ENCODE results near the gene EHMT1. TPM values are rescaled to one million over a fixed set of nuclear protein-coding genes. Genes with fewer than 3 reads are reported as not detected.
"Not testable (repeated sequence)": the region's sequence is repeated elsewhere in the genome, so short reads cannot be mapped to it uniquely, and the experiment has no call there.

Gene EHMT1
- polyA plus RNA-seq, 3 donors: 19.7 to 42.1 (median 40.3) TPM

DNA sequence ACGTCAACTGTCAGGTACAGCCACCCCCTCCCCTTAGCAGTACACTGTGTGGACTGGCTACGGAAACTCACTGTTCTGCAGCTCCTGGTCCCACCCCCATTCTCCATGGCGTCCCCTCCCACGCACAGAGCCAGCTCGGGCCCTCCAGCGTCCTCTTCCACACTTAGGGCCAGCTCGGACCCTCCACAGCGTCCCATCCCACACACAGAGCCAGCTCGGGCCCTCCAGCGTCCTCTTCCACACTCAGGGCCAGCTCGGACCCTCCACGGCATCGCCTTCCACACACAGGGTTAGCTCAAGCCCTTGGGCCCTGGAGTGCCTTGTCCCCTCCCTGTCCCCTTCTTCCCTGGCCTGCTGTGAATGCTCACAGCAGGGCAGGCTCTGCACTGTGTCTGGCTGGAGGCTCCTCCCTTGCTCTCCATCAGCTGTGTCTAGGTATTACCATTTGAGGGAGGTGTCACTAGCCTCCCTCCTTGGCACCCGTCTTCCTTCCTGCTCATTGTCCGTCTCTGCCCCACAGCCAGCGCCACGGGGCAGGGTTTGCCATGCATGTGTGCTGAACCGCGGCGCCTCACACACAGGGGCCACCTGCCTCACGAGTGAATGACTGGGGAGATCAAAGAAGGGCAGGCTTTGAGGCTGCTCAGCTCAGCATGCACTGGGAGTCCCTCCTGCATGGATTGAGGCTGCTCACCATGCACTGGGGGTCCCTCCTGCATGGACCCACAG is 180.3 kb downstream of the EHMT1 start:
- H3K27ac ChIP-seq (ENCODE audit: low read depth, low read length): no peak overlapping the region
- 92 to 94% (median 93%) methylated on average over 21 of the region's 21 CpGs for WGBS, 3 donors

DNA sequence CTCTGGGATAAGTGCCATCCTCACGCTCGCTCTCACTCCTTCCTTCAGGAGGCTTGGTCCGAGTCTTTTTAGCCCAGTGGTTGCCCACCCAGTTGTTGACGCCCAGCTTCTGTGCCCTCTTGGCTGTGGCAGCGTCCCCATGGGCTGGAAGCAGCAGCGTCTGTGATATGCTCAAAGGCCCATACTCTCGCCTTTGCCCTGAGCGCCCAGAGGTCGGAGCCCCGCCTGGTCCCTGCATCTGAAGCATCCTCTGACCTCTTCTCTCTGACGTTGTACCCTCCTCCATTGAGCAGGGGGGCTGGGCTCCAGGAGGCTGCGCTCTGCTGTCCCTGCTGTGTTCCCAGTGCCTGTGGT is 180.8 kb downstream of the EHMT1 start:
- 91 to 93% (median 92%) methylated on average over 12 of the region's 12 CpGs for WGBS, 3 donors
- H3K27ac ChIP-seq (ENCODE audit: low read depth, low read length): no peak overlapping the region

DNA sequence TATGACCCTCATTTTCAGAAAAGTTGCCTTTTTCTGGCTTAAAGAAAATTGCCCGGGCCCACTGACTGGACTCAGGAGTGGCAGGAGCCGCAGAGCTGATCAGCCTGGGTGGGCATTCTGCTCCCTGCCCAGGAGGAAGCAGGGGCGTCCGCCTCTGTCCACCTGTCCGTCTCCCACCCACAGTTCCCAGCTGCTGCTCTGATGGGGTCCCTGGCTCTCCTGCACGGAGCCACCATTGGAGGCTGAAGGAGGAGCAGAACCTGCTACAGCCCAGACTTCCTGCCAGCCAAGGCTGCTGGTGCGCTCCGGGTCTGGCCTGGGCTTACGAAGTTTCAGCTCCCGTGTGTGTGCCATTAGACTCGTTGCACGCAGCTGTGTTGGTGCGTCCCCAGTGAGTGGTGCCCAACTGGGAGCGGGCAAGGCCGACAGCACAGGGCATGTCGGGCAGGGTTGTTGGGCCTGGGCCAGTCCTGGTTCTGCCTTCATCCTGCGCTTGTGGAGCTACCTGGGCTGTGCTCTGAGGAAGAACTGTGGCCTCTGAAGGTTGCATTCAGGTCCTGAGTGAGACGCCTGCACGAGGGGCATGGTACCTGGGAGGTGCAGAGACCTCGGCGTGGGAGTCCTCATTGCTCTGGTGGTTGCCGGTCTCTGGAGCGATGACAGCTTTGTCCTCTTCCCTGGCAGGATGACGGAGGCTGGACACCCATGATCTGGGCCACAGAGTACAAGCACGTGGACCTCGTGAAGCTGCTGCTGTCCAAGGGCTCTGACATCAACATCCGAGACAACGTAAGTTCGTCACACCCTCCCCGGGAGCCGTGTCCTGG is 181.6 kb downstream of the EHMT1 start:
- WGBS, 3 donors: 90 to 92% (median 90%) methylated on average over 31 of the region's 31 CpGs
- H3K27ac ChIP-seq (ENCODE audit: low read depth, low read length): no peak overlapping the region

DNA sequence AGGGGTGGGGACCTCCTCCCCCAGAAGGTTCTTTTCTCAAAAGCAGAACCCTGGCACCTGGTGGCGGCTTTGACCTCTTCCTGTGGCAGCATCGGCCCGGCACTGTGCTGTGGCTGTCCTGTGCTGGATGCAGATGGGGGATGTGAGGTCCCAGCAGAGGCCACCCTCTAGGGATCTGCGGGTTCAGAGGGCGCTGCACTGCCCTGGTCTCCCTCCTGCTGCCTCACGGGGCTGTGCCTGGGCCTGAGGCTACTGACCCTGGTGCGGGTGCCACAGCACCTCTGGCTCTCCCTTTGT is 182.2 kb downstream of the EHMT1 start:
- no peak overlapping the region for H3K27ac ChIP-seq (ENCODE audit: low read depth, low read length)
- 87 to 96% (median 94%) methylated on average over 7 of the region's 7 CpGs for WGBS, 3 donors

DNA sequence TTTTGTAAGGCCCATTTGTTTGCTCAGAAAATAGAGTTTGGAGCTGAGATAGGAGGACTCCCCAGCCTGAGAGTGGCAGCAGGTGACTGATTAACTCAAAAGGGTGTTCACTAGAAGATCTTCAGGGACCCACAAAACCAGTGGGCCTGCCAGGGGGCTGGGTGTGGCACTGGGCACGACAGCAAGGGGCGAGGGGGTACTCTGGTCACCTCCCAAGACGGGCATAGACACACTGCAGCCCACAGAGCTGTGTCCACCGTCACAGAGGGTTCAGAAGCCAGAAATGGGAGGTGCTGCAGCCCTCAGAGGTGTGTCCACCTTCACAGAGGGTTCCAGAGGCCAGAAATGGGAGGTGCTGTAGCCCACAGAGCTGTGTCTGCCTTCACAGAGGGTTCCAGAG is 183.2 kb downstream of the EHMT1 start:
- no peak overlapping the region for H3K27ac ChIP-seq (ENCODE audit: low read depth, low read length)
- WGBS, 3 donors: 78 to 94% (median 93%) methylated on average over 4 of the region's 4 CpGs

DNA sequence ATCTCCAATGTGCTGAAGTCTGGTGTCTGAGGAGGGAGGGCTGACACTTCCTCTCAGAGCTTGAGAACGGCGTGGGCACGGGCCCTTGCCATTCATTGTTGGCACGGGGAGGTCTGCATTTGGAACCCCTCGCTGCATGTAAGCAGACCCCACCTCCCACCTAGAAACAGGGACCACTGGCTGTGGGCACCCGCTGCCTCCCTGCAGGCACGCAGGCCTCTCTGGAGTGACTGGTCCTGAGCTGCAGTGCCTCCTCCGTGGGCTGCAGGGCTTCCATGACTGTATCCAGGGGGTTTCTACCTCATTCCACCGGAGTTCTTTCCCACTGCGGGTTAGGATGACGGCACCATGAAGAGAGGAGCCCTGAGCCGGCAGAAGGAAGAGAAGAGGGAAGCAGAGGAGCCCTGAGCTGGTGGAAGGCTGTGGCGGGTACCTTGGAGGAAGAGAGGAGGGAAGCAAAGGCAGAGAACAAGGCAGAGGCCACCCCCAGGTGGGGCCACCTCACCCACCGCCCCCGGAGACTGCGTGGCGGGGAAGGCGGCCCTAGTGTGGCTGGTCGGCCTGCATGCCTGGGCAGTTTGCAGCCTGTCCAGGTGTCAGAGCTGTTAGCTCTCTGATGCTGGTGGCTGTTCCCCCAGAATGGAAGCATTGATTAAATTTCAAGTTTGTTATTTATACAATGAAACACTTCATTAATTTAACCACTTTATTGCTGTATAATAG is 183.9 kb downstream of the EHMT1 start:
- no peak overlapping the region for H3K27ac ChIP-seq (ENCODE audit: low read depth, low read length)
- 94 to 96% (median 95%) methylated on average over 18 to 19 of the region's 19 CpGs for WGBS, 3 donors

DNA sequence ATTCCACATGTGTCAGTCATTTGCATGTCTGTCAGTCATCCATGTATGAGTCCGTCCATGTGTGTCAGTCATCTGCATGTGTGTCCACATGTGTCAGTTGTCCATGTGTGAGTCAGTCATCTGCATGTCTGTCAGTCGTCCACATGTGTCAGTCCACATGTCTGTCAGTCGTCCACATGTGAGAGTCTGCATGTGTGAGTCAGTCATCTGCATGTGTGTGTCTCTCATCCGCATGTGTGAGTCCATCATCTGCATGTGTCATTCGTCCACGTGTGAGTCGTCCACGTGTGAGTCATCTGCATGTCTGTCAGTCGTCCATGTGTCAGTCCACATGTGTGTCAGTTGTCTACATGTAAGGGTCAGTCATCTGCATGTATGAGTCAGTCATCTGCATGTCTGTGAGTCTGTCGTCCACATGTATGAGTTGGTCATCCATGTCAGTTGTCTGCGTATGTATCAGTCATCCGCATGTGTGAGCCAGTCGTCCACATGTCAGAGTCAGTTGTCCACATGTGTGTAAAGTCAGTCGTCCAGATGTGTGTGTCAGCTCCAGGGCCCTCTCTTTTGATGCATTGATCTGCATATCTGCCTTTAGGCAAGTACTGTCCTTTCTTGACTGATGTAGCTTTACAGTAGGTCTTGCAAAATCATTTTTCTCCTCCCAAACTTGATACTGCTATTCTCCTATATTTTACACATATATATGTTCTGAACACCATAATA is 186.3 kb downstream of the EHMT1 start:
- no peak overlapping the region for H3K27ac ChIP-seq (ENCODE audit: low read depth, low read length)
- 91 to 96% (median 96%) methylated on average over 14 of the region's 14 CpGs for WGBS, 3 donors

DNA sequence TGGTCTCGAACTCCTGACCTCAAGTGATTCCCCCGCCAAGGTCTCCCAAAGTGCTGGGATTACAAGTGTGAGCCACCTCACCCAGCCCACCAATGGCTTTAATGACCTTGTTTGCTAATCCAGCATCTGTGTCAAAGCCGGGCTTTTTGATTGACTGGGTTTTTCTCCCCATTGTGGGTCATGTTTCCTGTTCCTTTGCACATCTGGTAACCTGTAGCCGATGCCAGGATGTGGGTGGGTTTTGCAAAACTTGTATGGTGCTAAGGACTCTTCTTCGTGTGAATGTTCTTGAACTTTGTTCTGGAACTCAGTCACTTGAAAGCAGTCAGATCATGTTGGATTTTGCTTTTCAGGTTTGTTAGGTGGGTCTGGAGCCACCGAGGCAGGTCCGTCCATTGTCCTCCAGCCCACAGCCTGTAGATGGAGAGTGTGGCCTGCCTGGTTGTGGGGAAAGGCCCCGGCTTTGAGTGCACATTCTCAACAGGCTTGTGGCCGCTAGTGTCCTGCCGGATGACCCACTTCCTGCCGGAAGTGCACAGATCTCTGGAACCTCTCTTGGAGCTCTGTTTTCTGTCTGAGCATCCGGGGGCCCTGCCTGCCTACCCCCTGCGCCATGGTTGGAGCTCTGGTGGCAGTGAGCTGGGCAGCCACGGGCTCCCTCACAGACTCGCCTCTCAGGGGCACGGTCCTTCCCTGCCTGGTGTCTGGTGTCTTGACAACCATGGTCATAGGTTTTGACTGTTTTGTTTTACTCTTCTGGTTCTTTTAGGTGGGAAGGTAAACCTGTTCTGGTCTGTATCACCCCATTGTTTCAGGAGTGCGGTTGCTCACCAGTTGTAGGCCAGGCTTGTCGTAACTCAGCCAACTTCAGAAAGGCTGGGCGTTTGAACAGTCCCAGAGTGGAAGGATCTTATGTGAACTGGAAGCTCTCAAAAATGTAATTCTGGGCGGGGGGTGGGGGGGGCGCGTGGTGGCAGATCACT is 189.2 kb downstream of the EHMT1 start:
- 84 to 93% (median 86%) methylated on average over 22 of the region's 22 CpGs for WGBS, 3 donors
- H3K27ac ChIP-seq (ENCODE audit: low read depth, low read length): no peak overlapping the region

DNA sequence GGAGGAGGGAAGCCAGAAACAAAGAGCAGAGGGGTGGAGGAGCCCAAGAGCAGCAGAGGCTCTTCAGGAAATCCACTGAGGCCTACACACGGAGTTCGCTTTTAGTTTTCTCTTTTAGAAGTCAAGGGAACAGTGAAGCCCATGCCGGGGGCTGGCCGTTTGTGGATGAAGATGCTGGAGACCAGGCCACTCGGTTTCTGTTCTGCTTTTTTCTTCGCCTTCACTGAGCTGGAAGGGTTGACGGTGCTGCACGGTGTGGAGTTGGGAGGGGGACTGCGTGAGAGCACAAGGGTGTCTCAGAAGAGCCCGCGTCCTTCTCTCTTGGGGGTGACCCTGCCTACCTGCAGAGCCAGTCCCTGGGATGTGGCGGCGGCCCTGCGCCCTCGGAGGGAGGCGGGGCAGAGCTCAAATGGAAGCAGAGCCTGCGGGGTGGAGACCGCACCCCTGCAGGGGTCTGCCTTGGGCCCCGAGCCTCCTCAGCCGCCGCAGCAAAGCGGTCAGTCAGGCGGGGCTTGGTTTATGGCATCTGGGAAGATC is 190.3 kb downstream of the EHMT1 start:
- WGBS, 3 donors: 92 to 96% (median 94%) methylated on average over 23 of the region's 23 CpGs
- no peak overlapping the region for H3K27ac ChIP-seq (ENCODE audit: low read depth, low read length)

DNA sequence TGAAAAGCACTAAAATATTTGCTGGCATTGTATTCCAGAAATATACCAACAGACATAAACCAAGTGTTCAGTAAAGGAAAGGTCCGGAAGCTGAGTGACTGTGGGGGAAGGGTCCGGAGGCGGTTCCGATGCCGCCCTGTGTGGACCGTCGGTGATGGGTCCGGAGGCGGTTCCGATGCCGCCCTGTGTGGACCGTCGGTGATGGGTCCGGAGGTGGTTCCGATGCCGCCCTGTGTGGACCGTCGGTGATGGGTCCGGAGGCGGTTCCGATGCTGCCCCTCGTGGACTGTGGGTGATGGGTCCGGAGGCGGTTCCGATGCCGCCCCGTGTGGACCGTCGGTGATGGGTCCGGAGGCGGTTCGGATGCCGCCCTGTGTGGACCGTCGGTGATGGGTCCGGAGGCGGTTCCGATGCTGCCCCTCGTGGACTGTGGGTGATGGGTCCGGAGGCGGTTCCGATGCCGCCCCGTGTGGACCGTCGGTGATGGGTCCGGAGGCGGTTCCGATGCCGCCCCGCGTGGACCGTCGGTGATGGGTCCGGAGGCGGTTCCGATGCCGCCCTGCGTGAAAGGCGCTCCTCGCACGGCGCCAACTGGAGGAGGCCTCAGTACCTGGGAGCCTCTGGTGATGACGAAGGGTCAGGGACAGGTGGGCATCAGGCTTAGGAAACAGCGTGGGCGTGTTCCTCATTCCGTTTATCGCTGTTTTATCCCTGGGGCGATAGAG is 191.1 kb downstream of the EHMT1 start:
- H3K27ac ChIP-seq (ENCODE audit: low read depth, low read length): not testable (repeated sequence)
- 97 to 99% (median 98%) methylated on average over 53 to 69 of the region's 69 CpGs for WGBS, 3 donors

DNA sequence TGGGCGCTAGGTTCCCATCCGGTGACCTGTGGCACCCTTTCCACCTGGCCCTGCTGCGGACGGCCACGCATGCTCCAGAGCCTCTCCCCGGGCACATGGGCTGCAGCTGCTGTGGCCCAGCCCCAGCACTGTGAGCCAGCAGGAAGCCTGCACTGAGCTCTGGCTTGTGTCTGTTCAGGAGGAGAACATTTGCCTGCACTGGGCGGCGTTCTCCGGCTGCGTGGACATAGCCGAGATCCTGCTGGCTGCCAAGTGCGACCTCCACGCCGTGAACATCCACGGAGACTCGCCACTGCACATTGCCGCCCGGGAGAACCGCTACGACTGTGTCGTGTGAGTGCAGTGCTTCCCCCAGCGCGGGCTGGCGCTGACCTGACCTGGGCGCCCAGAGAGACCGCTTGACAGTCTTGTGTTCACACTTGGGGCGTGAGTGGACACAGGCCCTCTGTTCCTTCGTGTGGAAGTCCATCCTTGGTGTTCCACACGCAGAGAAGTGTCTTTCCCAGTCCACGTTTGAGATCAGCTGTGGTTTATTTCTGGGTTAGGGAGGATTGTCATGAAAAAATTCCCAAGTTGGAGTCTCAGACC is 192.6 kb downstream of the EHMT1 start:
- 86 to 93% (median 92%) methylated on average over 29 to 30 of the region's 30 CpGs for WGBS, 3 donors

DNA sequence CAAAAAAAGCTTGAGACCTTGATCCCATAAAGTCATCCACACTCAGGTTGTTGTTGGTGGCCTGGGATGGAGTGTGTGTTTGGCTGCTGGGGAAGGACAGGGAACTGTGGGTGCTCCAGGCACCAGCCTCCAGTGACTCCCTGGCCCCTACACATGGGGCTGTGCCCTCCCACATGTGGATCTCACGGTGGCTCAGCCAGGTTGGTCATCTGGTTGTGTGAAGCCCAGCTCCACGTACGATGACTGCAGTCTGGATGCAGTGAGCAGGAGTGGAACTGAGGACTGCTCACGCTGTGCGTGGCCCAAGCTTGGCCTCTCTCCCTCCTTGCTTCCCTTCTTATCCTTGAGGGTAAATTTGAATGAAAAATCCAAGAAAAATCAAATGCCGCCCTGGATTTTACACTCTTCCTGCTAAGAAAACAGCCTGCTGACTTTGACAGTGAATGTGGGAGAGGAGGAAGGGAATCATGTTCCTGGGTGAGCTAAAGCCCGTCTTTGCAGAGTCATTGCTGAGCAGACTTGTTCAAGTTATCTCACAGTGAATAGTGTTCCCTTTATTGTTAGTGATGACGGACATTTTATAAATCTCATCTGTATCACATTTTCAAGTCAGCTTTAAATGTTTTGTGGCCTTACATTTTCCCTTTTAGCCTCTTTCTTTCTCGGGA is 193.7 kb downstream of the EHMT1 start:
- no peak overlapping the region for H3K27ac ChIP-seq (ENCODE audit: low read depth, low read length)
- 92 to 94% (median 94%) methylated on average over 9 of the region's 9 CpGs for WGBS, 3 donors

More for the DNA sequence above, 192.6 kb downstream of the EHMT1 start:
- H3K27ac ChIP-seq (ENCODE audit: low read depth, low read length): no peak overlapping the region

DNA sequence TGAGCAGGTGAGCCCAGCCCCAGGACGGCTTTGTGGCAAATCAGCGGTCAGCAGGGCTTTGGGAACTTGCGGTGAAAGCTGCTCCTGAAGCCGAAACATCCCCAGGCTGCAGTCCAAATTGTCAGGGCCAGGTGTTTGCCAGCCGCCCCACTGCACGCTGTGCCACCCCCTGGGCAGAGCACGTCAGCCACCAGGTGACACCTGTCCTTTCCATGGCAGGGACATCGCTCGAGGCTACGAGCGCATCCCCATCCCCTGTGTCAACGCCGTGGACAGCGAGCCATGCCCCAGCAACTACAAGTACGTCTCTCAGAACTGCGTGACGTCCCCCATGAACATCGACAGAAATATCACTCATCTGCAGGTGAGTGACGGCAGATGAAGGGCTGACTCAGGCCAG is 194.4 kb downstream of the EHMT1 start:
- no peak overlapping the region for H3K27ac ChIP-seq (ENCODE audit: low read depth, low read length)
- 95 to 99% (median 97%) methylated on average over 18 to 19 of the region's 19 CpGs for WGBS, 3 donors

DNA sequence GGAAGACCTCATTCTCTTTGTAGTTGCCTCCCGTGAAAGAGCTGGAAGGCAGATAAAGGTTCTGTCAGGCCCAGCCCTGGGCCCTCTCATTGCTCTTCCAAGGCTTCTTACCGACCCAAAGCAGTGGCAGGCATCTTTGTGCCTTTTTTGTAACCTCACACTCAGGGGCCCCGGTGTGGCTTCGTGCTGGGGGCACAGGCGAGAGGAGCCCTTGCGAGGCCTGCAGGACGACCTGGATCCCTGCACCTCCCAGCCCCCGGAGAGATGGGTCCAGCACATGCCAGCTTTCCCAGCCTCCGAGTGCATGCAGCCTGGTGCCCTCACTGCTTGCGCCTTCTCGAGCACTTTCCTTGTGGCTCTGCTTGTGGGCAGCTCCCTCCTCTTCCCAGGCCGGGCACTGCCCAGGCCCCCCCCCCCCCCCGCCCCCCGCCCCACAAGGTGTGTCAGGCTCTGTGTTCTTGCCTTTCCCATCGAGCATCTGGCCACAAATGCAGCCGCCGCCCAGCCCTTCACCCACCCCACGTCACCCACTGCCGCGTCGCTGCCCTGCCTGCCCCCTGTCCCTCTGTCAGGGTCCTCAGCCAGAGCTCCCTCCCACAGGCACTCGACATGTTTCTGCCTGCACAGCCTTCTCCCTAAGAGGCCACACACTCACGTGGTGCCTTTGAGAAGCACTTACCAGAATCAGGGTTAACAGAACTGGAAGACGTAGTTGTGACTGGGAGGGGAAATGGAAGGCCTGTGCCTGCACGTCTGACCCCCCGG is 195.0 kb downstream of the EHMT1 start:
- 91 to 96% (median 93%) methylated on average over 22 to 26 of the region's 26 CpGs for WGBS, 3 donors

DNA sequence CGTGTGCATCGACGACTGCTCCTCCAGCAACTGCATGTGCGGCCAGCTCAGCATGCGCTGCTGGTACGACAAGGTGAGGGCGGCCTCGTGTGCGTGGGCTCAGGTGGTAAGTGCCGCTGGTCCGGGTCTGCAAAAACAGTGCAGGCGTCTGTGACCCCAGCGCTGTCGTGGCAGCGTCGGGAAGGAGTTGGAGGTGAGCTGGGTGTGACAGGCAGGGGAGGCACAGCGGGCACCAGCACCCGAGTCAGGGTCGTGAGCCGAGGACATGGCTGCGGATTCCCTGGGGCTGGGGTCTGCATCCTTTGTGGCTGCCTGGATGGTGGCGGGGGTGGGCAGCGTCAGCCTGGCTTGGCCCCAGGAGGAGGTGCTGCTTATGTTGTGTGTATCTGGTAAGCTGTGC is 195.6 kb downstream of the EHMT1 start:
- 96 to 97% (median 97%) methylated on average over 23 of the region's 23 CpGs for WGBS, 3 donors
- H3K27ac ChIP-seq (ENCODE audit: low read depth, low read length): no peak overlapping the region

More for the DNA sequence above, 195.0 kb downstream of the EHMT1 start:
- H3K27ac ChIP-seq (ENCODE audit: low read depth, low read length): no peak overlapping the region
